Heart left ventricle (tissue), 16 donors: ENCODE data around the gene EXOC2. TPM values are rescaled to one million over a fixed set of nuclear protein-coding genes. Genes with fewer than 3 reads are reported as not detected.

Experiments used
- ATAC-seq, 4 donors: fragments of 200-7000 bp; cut with Tn5 transposase; one replicate each; pipeline ENCODE4 v1.9.1; 2020 to 2022; ENCODE audit warnings: moderate library complexity in 4 of 4, mild to moderate bottlenecking in 3 of 4, moderate number of reproducible peaks in 1 of 4
- DNase-seq, 5 donors: peaks; one replicate each; pipeline ENCODE4 v3.0.0-alpha.2; 2020
- H3K27ac ChIP-seq, 12 donors: fragments of 200-600 bp; sonication (generic) in 4 of 12; one replicate each; pipeline versions ENCODE4 v1.5.0 to v1.8.0; 2016 to 2022; ENCODE audit warnings: mild to moderate bottlenecking in 2 of 12
- H3K27me3 ChIP-seq, 9 donors: fragments of 200-600 bp; sonication (generic) in 2 of 9; one replicate each; pipeline versions ENCODE4 v1.5.1 to v1.8.0; 2016 to 2022; ENCODE audit warnings: mild to moderate bottlenecking in 3 of 9
- H3K36me3 ChIP-seq, 9 donors: fragments of 200-600 bp; sonication (generic) in 2 of 9; one replicate each; pipeline versions ENCODE4 v1.5.0 to v1.8.0; 2018 to 2022; ENCODE audit warnings: mild to moderate bottlenecking in 2 of 9
- H3K4me1 ChIP-seq, 12 donors: fragments of 200-600 bp; sonication (generic) in 4 of 12; one replicate each; pipeline versions ENCODE4 v1.5.0 to v1.8.0; 2016 to 2022; ENCODE audit warnings: mild to moderate bottlenecking in 3 of 12
- H3K4me3 ChIP-seq, 12 donors: fragments of 200-600 bp; sonication (generic) in 4 of 12; one replicate each; pipeline versions ENCODE4 v1.5.0 to v1.8.0; 2017 to 2022; ENCODE audit warnings: mild to moderate bottlenecking in 9 of 12, moderate library complexity in 4 of 12
- H3K9me3 ChIP-seq, 12 donors: fragments of 200-600 bp; sonication (generic) in 4 of 12; one replicate each; pipeline versions ENCODE4 v1.5.0 to v1.8.0; 2016 to 2022; ENCODE audit warnings: mild to moderate bottlenecking in 1 of 12
- POLR2A ChIP-seq, 2 donors: fragments of 450-650 bp; IDR thresholded peaks; one replicate each; pipeline ENCODE4 v1.6.1; 2017; ENCODE audit warnings: antibody characterized with exemption in 2 of 2, mild to moderate bottlenecking in 2 of 2, moderate library complexity in 2 of 2
- WGBS, 4 donors: extraction: QIAGEN DNeasy Blood & Tissue Kit in 2 of 4; methylation state at CpG; one replicate each; pipeline versions ENCODE4 v1.1.5 to v1.1.7; 2013 to 2018; 5-methylcytosine and 5-hydroxymethylcytosine counted together
- intact Hi-C, 10 donors: fragments of 100-400 bp; cut with DNase I; formaldehyde crosslinking; loops; one replicate each; pipeline versions ENCODE4 v1.11.1 to v1.14.2; 2022
- polyA plus RNA-seq, 2 donors: library from polyadenylated mRNA; stranded (reverse); fragments of 200-250 nt; gene quantifications; one replicate each; pipeline ENCODE4 v1.2.3, GENCODE V29; 2013
- total RNA-seq, 9 donors: library from RNA; depleted of rRNA in 2 of 9; stranded (reverse); fragments of >200 nt in 2 of 9; fragmentation: NEBNext Ultra II Directional in 3 of 9; extraction: Animal tissue kit (Norgen Biotek cat#: 25700) in 3 of 9; gene quantifications; one replicate each; pipeline versions ENCODE4 v1.1.0 to v1.2.4, GENCODE V29; 2016 to 2023
- TF ChIP-seq, protein P1 (sequence below), 12 donors: fragments of 200-600 bp; sonication (generic) in 4 of 12; IDR thresholded peaks; one replicate each; pipeline versions ENCODE4 v1.5.0 to v1.8.0; 2018 to 2022; ENCODE audit warnings: antibody characterized with exemption in 12 of 12, mild to moderate bottlenecking in 5 of 12
- donor health status: ischemic (EF 13 %, LVEDD 7.1; RV severe dilation, severe dysfunction).
- donor health status: healthy with polysubstance abuse.
- donor health status: DM: no; HTN: yes; CAD: no.
- donor health status: DM: no; HTN: no; CAD: no.
- donor health status: ischemic (EF 25% LVEDD 6.9; RV normal size, moderate dysfunction).
- donor health status: ischemic (EF 25% LVEDD 5.7; RV mildly dilated, moderate dysfunction).
- donor health status: healthy.
- donor health status: DM: yes; HTN: yes; CAD: no.
- donor health status: ischemic (EF 35%, LVEDD 5.7; RV mildly dilated, moderate dysfunction).
- donor health status: nonischemic (EF 11% LVEDD 7.7; RV severe dilation, severe dysfunction).
- donor health status: DM: yes; HTN: yes; CAD: no.
- donor health status: PGD.
- donor health status: ischemic (EF 29% LVEDD 5.4; RV normal size, mild dysfunction).
- donor health status: nonischemic (EF 23%, LVEDD 6.1; RV moderate dilation, normal function).

EXOC2 gene
- total and polyA plus RNA-seq, 11 donors: 4.4 to 23.0 (median 12.5) TPM

DNA sequence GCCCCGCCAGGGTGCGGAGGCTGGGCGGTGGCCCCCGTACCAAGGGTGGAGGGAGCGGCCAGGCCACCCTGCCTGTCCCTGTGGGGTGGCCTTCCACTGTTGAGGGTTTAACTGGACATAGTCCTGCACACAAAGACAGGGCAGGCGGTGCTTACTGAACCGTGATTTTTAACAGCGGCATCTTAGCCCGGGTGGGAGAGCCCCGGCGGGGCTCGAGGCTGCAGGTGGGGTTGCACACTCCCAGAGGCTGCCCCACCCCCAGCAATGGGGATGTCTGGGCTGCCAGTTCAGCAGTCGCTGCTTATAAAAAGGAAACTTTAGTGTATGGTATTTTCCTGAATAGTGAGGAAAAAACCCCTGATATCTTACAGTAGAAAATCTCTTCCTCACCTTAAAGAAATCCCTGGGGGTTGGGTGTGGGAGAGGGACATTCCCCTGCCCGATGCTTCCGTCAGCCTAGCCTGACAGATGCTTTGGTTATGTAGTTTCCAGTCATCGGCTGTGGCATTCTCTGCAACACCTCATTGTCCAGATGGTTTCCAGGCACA lies 222.0 kb downstream of the EXOC2 start:
- no peaks in the 10 kb centered on the region for H3K9me3 ChIP-seq
- no peak for TF ChIP-seq POLR2A (IDR thresholded peaks at IDR 0.05)
- TF ChIP-seq, protein P1, sequence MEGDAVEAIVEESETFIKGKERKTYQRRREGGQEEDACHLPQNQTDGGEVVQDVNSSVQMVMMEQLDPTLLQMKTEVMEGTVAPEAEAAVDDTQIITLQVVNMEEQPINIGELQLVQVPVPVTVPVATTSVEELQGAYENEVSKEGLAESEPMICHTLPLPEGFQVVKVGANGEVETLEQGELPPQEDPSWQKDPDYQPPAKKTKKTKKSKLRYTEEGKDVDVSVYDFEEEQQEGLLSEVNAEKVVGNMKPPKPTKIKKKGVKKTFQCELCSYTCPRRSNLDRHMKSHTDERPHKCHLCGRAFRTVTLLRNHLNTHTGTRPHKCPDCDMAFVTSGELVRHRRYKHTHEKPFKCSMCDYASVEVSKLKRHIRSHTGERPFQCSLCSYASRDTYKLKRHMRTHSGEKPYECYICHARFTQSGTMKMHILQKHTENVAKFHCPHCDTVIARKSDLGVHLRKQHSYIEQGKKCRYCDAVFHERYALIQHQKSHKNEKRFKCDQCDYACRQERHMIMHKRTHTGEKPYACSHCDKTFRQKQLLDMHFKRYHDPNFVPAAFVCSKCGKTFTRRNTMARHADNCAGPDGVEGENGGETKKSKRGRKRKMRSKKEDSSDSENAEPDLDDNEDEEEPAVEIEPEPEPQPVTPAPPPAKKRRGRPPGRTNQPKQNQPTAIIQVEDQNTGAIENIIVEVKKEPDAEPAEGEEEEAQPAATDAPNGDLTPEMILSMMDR (IDR thresholded peaks at IDR 0.05): no peak
- peaks cover 0 to 10% (median 0%) of the 10 kb centered on the region in 12 donors for H3K4me1 ChIP-seq
- H3K36me3 ChIP-seq: no peaks in the 10 kb centered on the region
- no peak overlapping the region for H3K27ac ChIP-seq
- peaks cover 0 to 9% (median 0%) of the 10 kb centered on the region in 9 donors for H3K27me3 ChIP-seq
- ATAC-seq: no peak
- H3K4me3 ChIP-seq: no peak overlapping the region
- intact Hi-C loops: no loop called here
- DNase-seq: no peak
- WGBS, 4 donors: 79 to 84% (median 83%) methylated on average over 11 to 16 of the region's 16 CpGs

DNA sequence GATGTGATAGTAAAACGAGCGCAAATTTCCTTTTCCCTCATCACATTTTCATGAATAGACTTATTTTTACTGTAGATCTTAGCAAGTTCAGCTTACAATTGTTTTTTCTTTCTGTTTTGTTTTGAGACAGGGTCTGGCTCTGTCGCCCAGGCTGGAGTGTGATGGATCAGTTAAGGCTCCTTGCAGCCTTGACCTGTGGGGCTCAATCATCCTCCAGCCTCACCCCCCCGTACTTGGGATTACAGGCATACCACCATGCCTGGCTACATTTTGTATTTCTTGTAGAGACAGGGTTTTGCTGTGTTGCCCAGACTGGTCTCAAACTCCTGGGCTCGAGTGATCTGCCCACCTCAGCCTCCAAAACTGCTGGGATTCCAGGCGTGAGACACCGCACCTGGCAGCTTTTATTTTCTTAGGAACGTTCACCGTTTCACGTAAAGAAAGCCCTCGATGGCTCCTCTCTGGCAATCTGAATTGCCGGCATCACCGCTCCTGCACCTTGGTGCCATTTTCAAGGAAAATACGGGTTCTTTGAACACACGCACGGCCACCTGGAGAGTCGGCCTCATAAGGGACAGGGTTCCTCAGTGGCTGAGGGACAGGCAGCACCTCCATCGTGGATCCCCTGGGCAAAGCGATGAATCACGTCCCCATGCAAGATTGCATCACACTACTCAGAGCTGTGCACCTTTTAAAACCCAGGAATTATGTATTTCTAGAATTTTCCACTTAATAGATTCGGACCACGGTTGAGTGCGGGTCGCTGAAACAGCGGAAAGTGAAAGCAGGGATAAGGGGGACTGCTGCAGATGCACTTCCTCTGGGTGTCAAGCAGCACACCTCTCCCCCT lies 222.7 kb downstream of the EXOC2 start:
- Histone ChIP-seq H3K27ac (no peak overlapping the region), H3K27me3 (peaks cover 0 to 13% (median 4%) of the 10 kb centered on the region in 9 donors), H3K4me1 (peaks cover 0 to 10% (median 0%) of the 10 kb centered on the region in 12 donors), H3K36me3 (no peaks in the 10 kb centered on the region), H3K4me3 (no peak overlapping the region), H3K9me3 (no peaks in the 10 kb centered on the region)
- WGBS, 4 donors: 82 to 89% (median 85%) methylated on average over 25 of the region's 25 CpGs
- intact Hi-C loops: no loop called here
- DNase-seq (no peak), ATAC-seq (no peak)
- no peak for TF ChIP-seq POLR2A (IDR thresholded peaks at IDR 0.05)
- TF ChIP-seq, protein P1 (IDR thresholded peaks at IDR 0.05): no peak

DNA sequence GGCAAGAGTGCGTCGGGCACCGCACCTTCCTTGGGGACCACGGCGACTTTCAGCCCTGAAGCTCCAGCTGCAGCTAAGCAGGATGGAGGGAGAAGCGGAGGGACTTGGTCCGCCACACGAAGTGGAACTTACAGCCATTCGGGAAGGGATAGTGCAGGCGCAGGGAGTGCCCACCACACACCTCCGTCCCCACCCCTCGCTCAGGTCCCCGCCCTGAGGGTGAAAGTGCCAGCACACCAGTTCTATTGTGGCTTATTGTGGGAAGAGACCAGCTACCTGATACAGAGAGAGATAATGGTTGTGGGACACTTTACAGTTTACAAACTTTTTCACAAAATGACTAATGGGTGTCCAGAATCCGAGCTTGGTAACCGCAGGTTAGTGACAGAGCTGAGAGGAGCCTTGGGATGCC lies 225.3 kb downstream of the EXOC2 start:
- intact Hi-C loops: no loop called here

DNA sequence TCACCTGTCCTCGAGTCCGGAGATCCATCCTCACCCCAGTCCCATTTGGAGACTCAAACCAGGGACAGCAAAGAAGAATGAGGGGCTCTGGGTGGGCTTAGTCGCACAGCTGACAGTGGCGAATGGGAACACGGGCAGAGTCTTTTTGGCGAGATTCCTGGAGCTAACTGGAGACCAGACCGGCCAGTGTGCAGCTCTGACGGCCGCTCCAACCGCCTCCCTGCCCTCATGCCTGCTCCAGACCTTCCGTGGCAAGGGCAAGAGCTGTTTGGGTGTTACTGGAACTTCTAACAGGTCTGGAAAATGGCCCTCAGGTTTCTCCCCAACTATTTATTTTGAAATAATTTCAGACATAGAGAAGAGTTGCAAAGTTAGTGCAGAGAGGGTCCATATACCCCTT lies 225.8 kb downstream of the EXOC2 start:
- no peaks in the 10 kb centered on the region for H3K9me3 ChIP-seq
- no peaks in the 10 kb centered on the region for H3K36me3 ChIP-seq
- H3K4me3 ChIP-seq: no peak overlapping the region
- no peak overlapping the region for H3K27ac ChIP-seq
- intact Hi-C loops: no loop called here
- WGBS, 4 donors: 89 to 94% (median 91%) methylated on average over 11 of the region's 11 CpGs
- H3K4me1 ChIP-seq: no peaks in the 10 kb centered on the region
- DNase-seq (no peak), ATAC-seq (no peak)
- TF ChIP-seq, protein P1 (IDR thresholded peaks at IDR 0.05): no peak
- no peak for TF ChIP-seq POLR2A (IDR thresholded peaks at IDR 0.05)
- H3K27me3 ChIP-seq: peaks cover 0 to 32% (median 9%) of the 10 kb centered on the region in 9 donors

More for the DNA sequence above, 225.3 kb downstream of the EXOC2 start:
- WGBS, 4 donors: 85 to 93% (median 89%) methylated on average over 15 of the region's 15 CpGs
- Histone ChIP-seq H3K27ac (no peak overlapping the region), H3K9me3 (no peaks in the 10 kb centered on the region), H3K4me3 (no peak overlapping the region), H3K4me1 (no peaks in the 10 kb centered on the region), H3K36me3 (no peaks in the 10 kb centered on the region), H3K27me3 (peaks cover 0 to 28% (median 9%) of the 10 kb centered on the region in 9 donors)
- no peak for TF ChIP-seq POLR2A (IDR thresholded peaks at IDR 0.05)
- TF ChIP-seq, protein P1 (IDR thresholded peaks at IDR 0.05): no peak
- no peak for DNase-seq
- ATAC-seq: no peak
